ENCODE measurements around the gene TBX20.
"Not testable (repeated sequence)": the region's sequence is repeated elsewhere in the genome, so short reads cannot be mapped to it uniquely, and the experiment has no call there.

- TF ChIP-seq POLR2A, CTCF, POLR2AphosphoS5 (IDR thresholded peaks at IDR 0.05): not testable (repeated sequence)
Observed at GRCh38 chr7:35204850-35205249, 49.0 kb downstream of the TBX20 start.

Data from breast epithelium (tissue), 3 donors.